Spleen (tissue), 11 donors: Measurements from ENCODE around the gene RNF208. TPM values are rescaled to one million over a fixed set of nuclear protein-coding genes. Genes with fewer than 3 reads are reported as not detected.
A peak's percentile ranks its signal among the peaks of the same experiment; 100 is the strongest.

Source experiments
- DNase-seq: peaks from one replicate; pipeline ENCODE4 v3.0.0-alpha.2; 2020
- H3K27ac ChIP-seq, 8 donors: fragments of 200-600 bp; sonication (generic) in 7 of 8; 1 replicate in 4 of 8; 2 replicates in 4 of 8; pipeline versions ENCODE4 v1.5.0 to v1.8.0; 2016 to 2021; ENCODE audit warnings: inconsistent platforms in 4 of 8, mild to moderate bottlenecking in 4 of 8, moderate library complexity in 1 of 8
- H3K27me3 ChIP-seq, 7 donors: fragments of 200-600 bp; sonication (generic) in 6 of 7; replicated peaks in 1 of 7; 1 replicate in 4 of 7; 2 replicates in 3 of 7; pipeline versions ENCODE4 v1.5.0 to v1.8.0; 2016 to 2021; ENCODE audit warnings: inconsistent platforms in 3 of 7, mild to moderate bottlenecking in 1 of 7
- H3K36me3 ChIP-seq, 6 donors: fragments of 200-600 bp; sonication (generic) in 5 of 6; 1 replicate in 4 of 6; 2 replicates in 2 of 6; pipeline versions ENCODE4 v1.5.0 to v1.8.0; 2016 to 2021; ENCODE audit warnings: inconsistent platforms in 2 of 6
- H3K4me1 ChIP-seq, 6 donors: fragments of 200-600 bp; sonication (generic) in 5 of 6; 1 replicate in 3 of 6; 2 replicates in 3 of 6; pipeline versions ENCODE4 v1.5.0 to v1.8.0; 2016 to 2021; ENCODE audit warnings: inconsistent platforms in 3 of 6
- H3K4me3 ChIP-seq, 8 donors: fragments of 200-600 bp; sonication (generic) in 7 of 8; 1 replicate in 4 of 8; 2 replicates in 4 of 8; pipeline versions ENCODE4 v1.5.0 to v1.8.0; 2016 to 2021; ENCODE audit warnings: inconsistent platforms in 4 of 8, mild to moderate bottlenecking in 4 of 8, moderate library complexity in 2 of 8
- H3K9me3 ChIP-seq, 8 donors: fragments of 200-600 bp; sonication (generic) in 7 of 8; 1 replicate in 4 of 8; 2 replicates in 4 of 8; pipeline versions ENCODE4 v1.5.0 to v1.8.0; 2016 to 2021; ENCODE audit warnings: inconsistent platforms in 4 of 8
- CTCF ChIP-seq, 11 experiments: fragments of 200-600 bp in 7 of 11; fragments of 450-650 bp in 4 of 11; sonication (generic) in 4 of 11; IDR thresholded peaks in 8 of 11; conservative IDR thresholded peaks in 3 of 11; 1 replicate in 7 of 11; 2 replicates in 4 of 11; pipeline versions ENCODE4 v1.4.0 to v1.8.0; 2016 to 2021; ENCODE audit warnings: antibody characterized with exemption in 11 of 11, inconsistent platforms in 4 of 11, mild to moderate bottlenecking in 1 of 11
- POLR2A ChIP-seq, 3 donors: fragments of 450-650 bp; IDR thresholded peaks; one replicate each; pipeline ENCODE4 v1.5.1; 2017; ENCODE audit warnings: antibody characterized with exemption in 3 of 3, mild to moderate bottlenecking in 1 of 3
- POLR2AphosphoS5 ChIP-seq, 3 donors: sonication (generic); formaldehyde crosslinking; IDR thresholded peaks; one replicate each; pipeline ENCODE4 v1.5.1; 2017; ENCODE audit warnings: antibody characterized with exemption in 3 of 3
- WGBS, 5 donors: extraction: QIAGEN DNeasy Blood & Tissue Kit in 3 of 5; methylation state at CpG; one replicate each; pipeline versions ENCODE4 v1.1.5 to v1.1.7; 2013 to 2018; 5-methylcytosine and 5-hydroxymethylcytosine counted together
- intact Hi-C: fragments of 100-400 bp; cut with DNase I; formaldehyde crosslinking; loops from one replicate; pipeline ENCODE4 v1.15.0; 2023; ENCODE audit warnings: low total_unique reads
- polyA plus RNA-seq, 3 donors: library from polyadenylated mRNA; stranded (reverse); fragments of 200-250 nt; gene quantifications; one replicate each; pipeline ENCODE4 v1.2.1, GENCODE V29; 2013
- total RNA-seq, 7 donors: library from RNA; depleted of rRNA in 3 of 7; stranded (reverse); fragments of >200 nt in 3 of 7; fragmentation: NEBNext Ultra II Directional in 4 of 7; extraction: Animal tissue kit (Norgen Biotek cat#: 25700) in 4 of 7; gene quantifications; one replicate each; pipeline versions ENCODE4 v1.1.0 to v1.2.1, GENCODE V29; 2016 to 2021
- donor health status: healthy with polysubstance abuse.
- donor health status: DM: no; HTN: no; CAD: no; lungs with moderate emphysema.
- donor health status: DM: no; HTN: no; CAD: no.
- donor health status: Bipolar disorder and iron deficiency.
- donor health status: healthy.
- donor health status: DM: no; HTN: no; CAD: no.
- donor health status: DM: yes; HTN: yes; CAD: no.

Gene RNF208
- total and polyA plus RNA-seq, 10 donors: 1.2 to 6.2 (median 2.7) TPM

DNA sequence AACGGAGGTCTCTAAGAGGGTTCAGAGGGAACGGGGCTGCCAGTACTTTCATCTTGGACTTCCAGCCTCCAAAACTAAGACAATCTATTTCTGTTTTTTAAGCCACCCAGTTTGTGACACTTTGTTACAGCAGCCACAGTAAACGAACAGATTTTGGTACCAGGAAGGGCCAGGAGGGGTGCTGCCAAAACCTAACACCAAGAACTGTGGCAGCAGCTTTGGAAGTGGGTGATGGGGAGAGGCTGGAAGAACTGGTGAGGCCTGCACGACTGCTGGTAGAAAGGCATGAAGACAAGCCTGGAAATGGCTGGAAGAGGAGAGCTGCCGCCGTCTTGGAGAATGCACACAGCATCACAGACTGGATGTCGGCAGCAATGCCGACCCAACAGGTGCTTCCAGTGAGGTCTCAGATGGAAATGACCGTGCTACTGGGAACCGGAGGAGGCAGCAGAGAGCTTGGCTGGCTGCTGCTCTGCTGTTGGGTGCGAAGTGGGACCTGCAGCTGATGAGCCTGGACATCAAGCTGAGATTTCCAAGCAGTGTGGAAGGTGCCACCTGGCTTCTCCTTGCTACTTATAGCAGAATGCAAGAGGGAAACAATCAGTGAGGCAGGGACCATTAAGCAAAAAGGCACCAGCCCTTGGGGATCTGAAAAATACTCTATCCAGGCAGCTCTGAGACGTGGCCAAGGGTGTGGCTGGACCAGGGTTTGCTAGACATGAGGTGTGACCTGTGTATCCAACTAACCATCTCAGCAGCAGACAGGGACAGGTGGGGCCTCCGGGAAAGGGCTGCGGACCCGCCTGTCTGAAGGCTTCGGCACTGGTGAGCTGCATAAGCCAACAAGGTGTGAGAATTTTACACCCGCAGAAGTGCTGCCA, 45.5 kb downstream of the RNF208 start:
- H3K4me3 ChIP-seq: no peak overlapping the region

GRCh38 chr9:137175345-137175961, 46.6 kb downstream of the RNF208 start:
- Histone ChIP-seq H3K9me3 (no peaks in the 10 kb centered on the region), H3K27ac (no peak overlapping the region), H3K4me1 (peaks cover 0 to 24% (median 1%) of the 10 kb centered on the region in 6 donors), H3K27me3 (peaks cover 0 to 53% (median 23%) of the 10 kb centered on the region in 7 donors), H3K4me3 (no peak overlapping the region), H3K36me3 (peaks cover 0 to 36% (median 28%) of the 10 kb centered on the region in 6 donors)
- peak in 2 of 3 donors; percentile 33 to 72 for TF ChIP-seq POLR2AphosphoS5 (IDR thresholded peaks at IDR 0.05)
- TF ChIP-seq CTCF (IDR thresholded peaks at IDR 0.05 in 8 of 11, conservative IDR thresholded peaks at IDR 0.05 in 3 of 11): peak in 4 of 11 experiments; percentile 8 to 40 (median 14)
- TF ChIP-seq POLR2A (IDR thresholded peaks at IDR 0.05): no peak
- whole genome bisulfite sequencing, 5 donors: 42 to 87% (median 58%) methylated on average over 7 to 33 of the region's 33 CpGs
- no peak for DNase-seq
- intact Hi-C loops: no loop called here

More for the DNA sequence above, 45.5 kb downstream of the RNF208 start:
- Histone ChIP-seq H3K9me3 (no peaks in the 10 kb centered on the region), H3K4me1 (peaks cover 0 to 24% (median 1%) of the 10 kb centered on the region in 6 donors), H3K27me3 (peaks cover 0 to 42% (median 12%) of the 10 kb centered on the region in 7 donors), H3K36me3 (peaks cover 0 to 47% (median 39%) of the 10 kb centered on the region in 6 donors), H3K27ac (no peak overlapping the region)
- intact Hi-C loops: no loop called here
- TF ChIP-seq POLR2AphosphoS5 (IDR thresholded peaks at IDR 0.05): peak in 1 of 3 donors; percentile 11
- TF ChIP-seq CTCF (IDR thresholded peaks at IDR 0.05 in 8 of 11, conservative IDR thresholded peaks at IDR 0.05 in 3 of 11): peak in 6 of 11 experiments; percentile 10 to 47 (median 32)
- no peak for TF ChIP-seq POLR2A (IDR thresholded peaks at IDR 0.05)
- 61 to 71% (median 64%) methylated on average over 17 of the region's 17 CpGs for WGBS, 5 donors
- DNase-seq: no peak

DNA sequence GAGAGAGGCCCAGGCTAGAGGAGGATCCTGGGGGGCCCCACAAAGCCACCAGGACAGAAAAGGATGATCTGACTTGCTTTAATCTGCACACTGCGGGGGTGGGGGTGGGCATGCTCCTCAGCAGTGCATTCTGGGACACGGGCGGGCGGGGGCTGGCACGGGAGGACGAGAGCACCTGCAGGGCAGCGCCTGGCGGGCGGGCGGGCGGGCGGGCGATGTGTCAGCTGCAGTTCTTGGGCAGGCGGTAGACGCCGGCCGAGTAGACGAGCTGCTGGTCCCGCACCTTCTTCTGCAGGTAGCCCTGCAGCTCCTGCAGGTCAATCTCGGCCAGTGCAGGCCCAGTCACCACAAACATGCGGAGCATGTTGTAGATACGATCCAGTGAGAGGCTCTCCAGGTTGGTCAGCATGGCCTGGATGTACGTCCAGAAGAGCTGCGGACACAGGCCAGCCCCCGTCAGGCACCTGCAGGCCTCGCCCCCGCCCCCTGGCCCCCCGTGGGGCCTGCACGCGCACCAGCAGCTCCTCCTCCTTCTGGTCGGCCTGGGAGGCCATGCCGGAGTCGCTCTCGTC, 47.2 kb downstream of the RNF208 start:
- peaks cover 0 to 59% (median 29%) of the 10 kb centered on the region in 7 donors for H3K27me3 ChIP-seq
- intact Hi-C loops: no loop called here
- H3K27ac ChIP-seq: no peak overlapping the region
- TF ChIP-seq POLR2AphosphoS5 (IDR thresholded peaks at IDR 0.05) (no peak), POLR2A (IDR thresholded peaks at IDR 0.05) (no peak), CTCF (IDR thresholded peaks at IDR 0.05 in 8 of 11, conservative IDR thresholded peaks at IDR 0.05 in 3 of 11) (no peak)
- peaks cover 0 to 30% (median 4%) of the 10 kb centered on the region in 6 donors for H3K4me1 ChIP-seq
- no peak for DNase-seq
- no peaks in the 10 kb centered on the region for H3K9me3 ChIP-seq
- peaks cover 0 to 29% (median 22%) of the 10 kb centered on the region in 6 donors for H3K36me3 ChIP-seq
- H3K4me3 ChIP-seq: no peak overlapping the region
- WGBS, 5 donors: 47 to 69% (median 62%) methylated on average over 9 to 34 of the region's 34 CpGs
